GM18873 (cell line): ENCODE data around the gene FGF11.
A peak's percentile ranks its signal among the peaks of the same experiment; 100 is the strongest.
"Not testable (repeated sequence)": the region's sequence is repeated elsewhere in the genome, so short reads cannot be mapped to it uniquely, and the experiment has no call there.

ENCODE experiments used
- ATAC-seq: cut with Tn5 transposase; IDR thresholded peaks from one replicate; pipeline ENCODE4 v1.9.1; 2021; ENCODE audit warnings: mild to moderate bottlenecking, moderate library complexity, moderate number of reproducible peaks; ENCODE audit not compliant: unreplicated experiment, low FRiP score

FGF11 gene

GRCh38 chr17:7476951-7477350 lies 37.6 kb downstream of the FGF11 start:
- ATAC-seq: no peak

GRCh38 chr17:7477392-7478275 lies 38.3 kb downstream of the FGF11 start:
- no peak for ATAC-seq

- no peak for ATAC-seq
Observed at GRCh38 chr17:7478276-7479212, 39.2 kb downstream of the FGF11 start.

- ATAC-seq: no peak
Observed at GRCh38 chr17:7479213-7480088, 40.1 kb downstream of the FGF11 start, which contains the start of gene ZBTB4. ZBTB4 (minus strand) TSS chr17:7479631; CDS start chr17:7466801, 12,830 bp downstream.

- ATAC-seq: no peak
Observed at GRCh38 chr17:7480089-7480384, 40.7 kb downstream of the FGF11 start.

- not testable (repeated sequence) for ATAC-seq
Observed at GRCh38 chr17:7481275-7481674, 42.0 kb downstream of the FGF11 start, which contains the start of gene SLC35G6. SLC35G6 (plus strand) TSS chr17:7481446; CDS start chr17:7481517, 71 bp downstream.

- not testable (repeated sequence) for ATAC-seq
Observed at GRCh38 chr17:7481842-7482741, 42.8 kb downstream of the FGF11 start.

GRCh38 chr17:7482742-7483088 lies 43.4 kb downstream of the FGF11 start:
- not testable (repeated sequence) for ATAC-seq

- peak; percentile 16 for ATAC-seq
Observed at GRCh38 chr17:7483255-7484066, 44.1 kb downstream of the FGF11 start.

GRCh38 chr17:7484067-7484918 lies 45.0 kb downstream of the FGF11 start, which contains the start of gene POLR2A:
POLR2A (plus strand) TSS chr17:7484366.
- ATAC-seq: peak; percentile 54

- no peak for ATAC-seq
Observed at GRCh38 chr17:7484919-7485377, 45.6 kb downstream of the FGF11 start.

- no peak for ATAC-seq
Observed at GRCh38 chr17:7486181-7486580, 46.9 kb downstream of the FGF11 start.

- no peak for ATAC-seq
Observed at GRCh38 chr17:7490144-7490543, 50.8 kb downstream of the FGF11 start.

- no peak for ATAC-seq
Observed at GRCh38 chr17:7491583-7491982, 52.3 kb downstream of the FGF11 start.

- no peak for ATAC-seq
Observed at GRCh38 chr17:7493941-7494340, 54.6 kb downstream of the FGF11 start.
